ENCODE data around the gene POLD1. TPM values are rescaled to one million over a fixed set of nuclear protein-coding genes. Genes with fewer than 3 reads are reported as not detected.
A peak's percentile ranks its signal among the peaks of the same experiment; 100 is the strongest.

The POLD1 gene
- total and polyA plus RNA-seq, 2 experiments from 2014 or later, result 111 to 173 TPM

DNA sequence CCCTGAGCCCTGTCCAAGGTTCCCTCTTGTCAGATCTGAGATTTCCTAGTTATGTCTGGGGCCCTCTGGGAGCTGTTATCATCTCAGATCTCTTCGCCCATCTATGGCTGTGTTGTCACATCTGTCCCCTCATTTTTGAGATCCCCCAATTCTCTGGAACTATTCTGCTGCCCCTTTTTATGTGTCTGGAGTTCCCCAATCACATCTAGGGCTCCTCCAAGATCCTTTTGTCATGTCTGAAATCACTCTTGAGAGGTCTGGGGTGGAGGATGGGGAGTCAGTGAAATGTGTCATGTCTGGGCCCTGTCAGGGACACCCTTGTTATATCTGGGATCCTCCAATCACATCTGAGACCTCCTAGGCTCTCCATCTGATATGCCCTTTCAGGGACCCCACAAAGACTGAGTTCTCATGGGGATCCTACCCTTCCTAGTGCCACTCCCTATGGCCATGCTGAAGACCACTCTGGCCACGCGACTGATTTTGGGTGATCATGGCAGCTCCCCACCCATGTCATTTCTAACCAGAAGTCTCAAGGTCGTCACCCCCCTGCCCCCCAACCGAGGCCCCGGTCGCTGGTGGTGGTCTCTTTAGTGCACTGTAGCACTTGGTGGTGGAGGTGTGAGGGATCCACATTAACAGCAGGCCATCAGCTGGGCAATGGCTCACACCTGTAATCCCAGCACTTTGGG, 44.8 kb downstream of the POLD1 start:
- Mint-ChIP-seq H3K4me1 (peaks cover 19% of the 10 kb centered on the region), H3K27ac (no peak overlapping the region), H3K36me3 (ENCODE audit: low read depth) (peaks cover 9% of the 10 kb centered on the region), H3K27me3 (ENCODE audit: insufficient read depth, low read depth, poor library complexity) (peaks cover 19% of the 10 kb centered on the region), H3K9me3 (no peaks in the 10 kb centered on the region; the same call in 2 of the 3 replicates), H3K4me3 (no peak overlapping the region)
- no peak for DNase-seq (ENCODE audit: low spot score)
- Histone ChIP-seq H3K9me2 (ENCODE audit: insufficient read depth) (no peaks in the 10 kb centered on the region), H3K27me3 (ENCODE audit: insufficient read depth) (peaks cover 26% of the 10 kb centered on the region), H3K79me2 (replicated peaks; ENCODE audit: insufficient read depth) (no peaks in the 10 kb centered on the region), H3K4me3 (no peak overlapping the region), H3K4me2 (peak overlapping the region; percentile 79), H3K4me1 (ENCODE audit: insufficient read depth) (peaks cover 29% of the 10 kb centered on the region), H4K20me1 (replicated peaks; ENCODE audit: insufficient read depth) (no peaks in the 10 kb centered on the region; the same call in 1 of the 2 replicates), H3K36me3 (ENCODE audit: insufficient read depth) (no peaks in the 10 kb centered on the region), H3K27ac (ENCODE audit: low read depth) (no peak overlapping the region), H2AFZ (no peak overlapping the region), H3F3A (replicated peaks; ENCODE audit: low read depth) (peaks cover 20% of the 10 kb centered on the region; the same call in 1 of the 2 replicates)
- ATAC-seq, result no peak
- no peak for TF ChIP-seq POLR2AphosphoS5 (IDR thresholded peaks at IDR 0.05; ENCODE audit: low read depth)
- no peak for TF ChIP-seq EZH2phosphoT487 (IDR thresholded peaks at IDR 0.05; ENCODE audit: unreplicated experiment)
- TF ChIP-seq, protein P1, sequence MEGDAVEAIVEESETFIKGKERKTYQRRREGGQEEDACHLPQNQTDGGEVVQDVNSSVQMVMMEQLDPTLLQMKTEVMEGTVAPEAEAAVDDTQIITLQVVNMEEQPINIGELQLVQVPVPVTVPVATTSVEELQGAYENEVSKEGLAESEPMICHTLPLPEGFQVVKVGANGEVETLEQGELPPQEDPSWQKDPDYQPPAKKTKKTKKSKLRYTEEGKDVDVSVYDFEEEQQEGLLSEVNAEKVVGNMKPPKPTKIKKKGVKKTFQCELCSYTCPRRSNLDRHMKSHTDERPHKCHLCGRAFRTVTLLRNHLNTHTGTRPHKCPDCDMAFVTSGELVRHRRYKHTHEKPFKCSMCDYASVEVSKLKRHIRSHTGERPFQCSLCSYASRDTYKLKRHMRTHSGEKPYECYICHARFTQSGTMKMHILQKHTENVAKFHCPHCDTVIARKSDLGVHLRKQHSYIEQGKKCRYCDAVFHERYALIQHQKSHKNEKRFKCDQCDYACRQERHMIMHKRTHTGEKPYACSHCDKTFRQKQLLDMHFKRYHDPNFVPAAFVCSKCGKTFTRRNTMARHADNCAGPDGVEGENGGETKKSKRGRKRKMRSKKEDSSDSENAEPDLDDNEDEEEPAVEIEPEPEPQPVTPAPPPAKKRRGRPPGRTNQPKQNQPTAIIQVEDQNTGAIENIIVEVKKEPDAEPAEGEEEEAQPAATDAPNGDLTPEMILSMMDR (conservative IDR thresholded peaks at IDR 0.05; ENCODE audit: low read depth in 2 of 2), result no peak
- TF ChIP-seq ZNF331 (CRISPR knock-in tag; IDR thresholded peaks at IDR 0.05; ENCODE audit: low read depth), result no peak
- TF ChIP-seq, protein P2, sequence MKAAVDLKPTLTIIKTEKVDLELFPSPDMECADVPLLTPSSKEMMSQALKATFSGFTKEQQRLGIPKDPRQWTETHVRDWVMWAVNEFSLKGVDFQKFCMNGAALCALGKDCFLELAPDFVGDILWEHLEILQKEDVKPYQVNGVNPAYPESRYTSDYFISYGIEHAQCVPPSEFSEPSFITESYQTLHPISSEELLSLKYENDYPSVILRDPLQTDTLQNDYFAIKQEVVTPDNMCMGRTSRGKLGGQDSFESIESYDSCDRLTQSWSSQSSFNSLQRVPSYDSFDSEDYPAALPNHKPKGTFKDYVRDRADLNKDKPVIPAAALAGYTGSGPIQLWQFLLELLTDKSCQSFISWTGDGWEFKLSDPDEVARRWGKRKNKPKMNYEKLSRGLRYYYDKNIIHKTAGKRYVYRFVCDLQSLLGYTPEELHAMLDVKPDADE (IDR thresholded peaks at IDR 0.05), result no peak
- no peak for TF ChIP-seq ZNF114 (CRISPR knock-in tag; IDR thresholded peaks at IDR 0.05)
- no peak for TF ChIP-seq EZH2 (IDR thresholded peaks at IDR 0.05; ENCODE audit: low read depth, unreplicated experiment)
- no peak for TF ChIP-seq JUNB (IDR thresholded peaks at IDR 0.05; ENCODE audit: unreplicated experiment)
- no peak for TF ChIP-seq STAT1 (IDR thresholded peaks at IDR 0.05; ENCODE audit: unreplicated experiment)
- TF ChIP-seq, protein P3, sequence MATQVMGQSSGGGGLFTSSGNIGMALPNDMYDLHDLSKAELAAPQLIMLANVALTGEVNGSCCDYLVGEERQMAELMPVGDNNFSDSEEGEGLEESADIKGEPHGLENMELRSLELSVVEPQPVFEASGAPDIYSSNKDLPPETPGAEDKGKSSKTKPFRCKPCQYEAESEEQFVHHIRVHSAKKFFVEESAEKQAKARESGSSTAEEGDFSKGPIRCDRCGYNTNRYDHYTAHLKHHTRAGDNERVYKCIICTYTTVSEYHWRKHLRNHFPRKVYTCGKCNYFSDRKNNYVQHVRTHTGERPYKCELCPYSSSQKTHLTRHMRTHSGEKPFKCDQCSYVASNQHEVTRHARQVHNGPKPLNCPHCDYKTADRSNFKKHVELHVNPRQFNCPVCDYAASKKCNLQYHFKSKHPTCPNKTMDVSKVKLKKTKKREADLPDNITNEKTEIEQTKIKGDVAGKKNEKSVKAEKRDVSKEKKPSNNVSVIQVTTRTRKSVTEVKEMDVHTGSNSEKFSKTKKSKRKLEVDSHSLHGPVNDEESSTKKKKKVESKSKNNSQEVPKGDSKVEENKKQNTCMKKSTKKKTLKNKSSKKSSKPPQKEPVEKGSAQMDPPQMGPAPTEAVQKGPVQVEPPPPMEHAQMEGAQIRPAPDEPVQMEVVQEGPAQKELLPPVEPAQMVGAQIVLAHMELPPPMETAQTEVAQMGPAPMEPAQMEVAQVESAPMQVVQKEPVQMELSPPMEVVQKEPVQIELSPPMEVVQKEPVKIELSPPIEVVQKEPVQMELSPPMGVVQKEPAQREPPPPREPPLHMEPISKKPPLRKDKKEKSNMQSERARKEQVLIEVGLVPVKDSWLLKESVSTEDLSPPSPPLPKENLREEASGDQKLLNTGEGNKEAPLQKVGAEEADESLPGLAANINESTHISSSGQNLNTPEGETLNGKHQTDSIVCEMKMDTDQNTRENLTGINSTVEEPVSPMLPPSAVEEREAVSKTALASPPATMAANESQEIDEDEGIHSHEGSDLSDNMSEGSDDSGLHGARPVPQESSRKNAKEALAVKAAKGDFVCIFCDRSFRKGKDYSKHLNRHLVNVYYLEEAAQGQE (IDR thresholded peaks at IDR 0.05; ENCODE audit: unreplicated experiment), result no peak
- TF ChIP-seq CREB1 (CRISPR knock-in tag; IDR thresholded peaks at IDR 0.05; ENCODE audit: low read depth), result no peak
- TF ChIP-seq NANOG (IDR thresholded peaks at IDR 0.05; ENCODE audit: borderline replicate concordance), result no peak
- TF ChIP-seq, protein P4, sequence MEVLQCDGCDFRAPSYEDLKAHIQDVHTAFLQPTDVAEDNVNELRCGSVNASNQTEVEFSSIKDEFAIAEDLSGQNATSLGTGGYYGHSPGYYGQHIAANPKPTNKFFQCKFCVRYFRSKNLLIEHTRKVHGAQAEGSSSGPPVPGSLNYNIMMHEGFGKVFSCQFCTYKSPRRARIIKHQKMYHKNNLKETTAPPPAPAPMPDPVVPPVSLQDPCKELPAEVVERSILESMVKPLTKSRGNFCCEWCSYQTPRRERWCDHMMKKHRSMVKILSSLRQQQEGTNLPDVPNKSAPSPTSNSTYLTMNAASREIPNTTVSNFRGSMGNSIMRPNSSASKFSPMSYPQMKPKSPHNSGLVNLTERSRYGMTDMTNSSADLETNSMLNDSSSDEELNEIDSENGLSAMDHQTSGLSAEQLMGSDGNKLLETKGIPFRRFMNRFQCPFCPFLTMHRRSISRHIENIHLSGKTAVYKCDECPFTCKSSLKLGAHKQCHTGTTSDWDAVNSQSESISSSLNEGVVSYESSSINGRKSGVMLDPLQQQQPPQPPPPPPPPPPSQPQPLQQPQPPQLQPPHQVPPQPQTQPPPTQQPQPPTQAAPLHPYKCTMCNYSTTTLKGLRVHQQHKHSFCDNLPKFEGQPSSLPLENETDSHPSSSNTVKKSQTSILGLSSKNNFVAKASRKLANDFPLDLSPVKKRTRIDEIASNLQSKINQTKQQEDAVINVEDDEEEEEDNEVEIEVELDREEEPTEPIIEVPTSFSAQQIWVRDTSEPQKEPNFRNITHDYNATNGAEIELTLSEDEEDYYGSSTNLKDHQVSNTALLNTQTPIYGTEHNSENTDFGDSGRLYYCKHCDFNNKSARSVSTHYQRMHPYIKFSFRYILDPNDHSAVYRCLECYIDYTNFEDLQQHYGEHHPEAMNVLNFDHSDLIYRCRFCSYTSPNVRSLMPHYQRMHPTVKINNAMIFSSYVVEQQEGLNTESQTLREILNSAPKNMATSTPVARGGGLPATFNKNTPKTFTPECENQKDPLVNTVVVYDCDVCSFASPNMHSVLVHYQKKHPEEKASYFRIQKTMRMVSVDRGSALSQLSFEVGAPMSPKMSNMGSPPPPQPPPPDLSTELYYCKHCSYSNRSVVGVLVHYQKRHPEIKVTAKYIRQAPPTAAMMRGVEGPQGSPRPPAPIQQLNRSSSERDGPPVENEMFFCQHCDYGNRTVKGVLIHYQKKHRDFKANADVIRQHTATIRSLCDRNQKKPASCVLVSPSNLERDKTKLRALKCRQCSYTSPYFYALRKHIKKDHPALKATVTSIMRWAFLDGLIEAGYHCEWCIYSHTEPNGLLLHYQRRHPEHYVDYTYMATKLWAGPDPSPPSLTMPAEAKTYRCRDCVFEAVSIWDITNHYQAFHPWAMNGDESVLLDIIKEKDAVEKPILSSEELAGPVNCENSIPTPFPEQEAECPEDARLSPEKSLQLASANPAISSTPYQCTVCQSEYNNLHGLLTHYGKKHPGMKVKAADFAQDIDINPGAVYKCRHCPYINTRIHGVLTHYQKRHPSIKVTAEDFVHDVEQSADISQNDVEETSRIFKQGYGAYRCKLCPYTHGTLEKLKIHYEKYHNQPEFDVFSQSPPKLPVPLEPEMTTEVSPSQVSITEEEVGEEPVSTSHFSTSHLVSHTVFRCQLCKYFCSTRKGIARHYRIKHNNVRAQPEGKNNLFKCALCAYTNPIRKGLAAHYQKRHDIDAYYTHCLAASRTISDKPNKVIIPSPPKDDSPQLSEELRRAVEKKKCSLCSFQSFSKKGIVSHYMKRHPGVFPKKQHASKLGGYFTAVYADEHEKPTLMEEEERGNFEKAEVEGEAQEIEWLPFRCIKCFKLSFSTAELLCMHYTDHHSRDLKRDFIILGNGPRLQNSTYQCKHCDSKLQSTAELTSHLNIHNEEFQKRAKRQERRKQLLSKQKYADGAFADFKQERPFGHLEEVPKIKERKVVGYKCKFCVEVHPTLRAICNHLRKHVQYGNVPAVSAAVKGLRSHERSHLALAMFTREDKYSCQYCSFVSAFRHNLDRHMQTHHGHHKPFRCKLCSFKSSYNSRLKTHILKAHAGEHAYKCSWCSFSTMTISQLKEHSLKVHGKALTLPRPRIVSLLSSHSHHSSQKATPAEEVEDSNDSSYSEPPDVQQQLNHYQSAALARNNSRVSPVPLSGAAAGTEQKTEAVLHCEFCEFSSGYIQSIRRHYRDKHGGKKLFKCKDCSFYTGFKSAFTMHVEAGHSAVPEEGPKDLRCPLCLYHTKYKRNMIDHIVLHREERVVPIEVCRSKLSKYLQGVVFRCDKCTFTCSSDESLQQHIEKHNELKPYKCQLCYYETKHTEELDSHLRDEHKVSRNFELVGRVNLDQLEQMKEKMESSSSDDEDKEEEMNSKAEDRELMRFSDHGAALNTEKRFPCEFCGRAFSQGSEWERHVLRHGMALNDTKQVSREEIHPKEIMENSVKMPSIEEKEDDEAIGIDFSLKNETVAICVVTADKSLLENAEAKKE (CRISPR knock-in tag; IDR thresholded peaks at IDR 0.05), result no peak

Measured in GM23338 (cell line).